Stimulated activated CD8-positive, alpha-beta memory T cell treated with anti-CD3 and anti-CD28 coated beads, Interleukin-4, amount 100 ng/mL, for 4 hours (primary cell): ENCODE data around the gene IL18.
"Not testable (repeated sequence)": the region's sequence is repeated elsewhere in the genome, so short reads cannot be mapped to it uniquely, and the experiment has no call there.

Source experiments
- DNase-seq, 2 donors: peaks; one replicate each; pipeline ENCODE4 v3.0.0-alpha.2; 2020; ENCODE audit warnings: low read depth in 2 of 2, low spot score in 1 of 2

Gene IL18

DNA sequence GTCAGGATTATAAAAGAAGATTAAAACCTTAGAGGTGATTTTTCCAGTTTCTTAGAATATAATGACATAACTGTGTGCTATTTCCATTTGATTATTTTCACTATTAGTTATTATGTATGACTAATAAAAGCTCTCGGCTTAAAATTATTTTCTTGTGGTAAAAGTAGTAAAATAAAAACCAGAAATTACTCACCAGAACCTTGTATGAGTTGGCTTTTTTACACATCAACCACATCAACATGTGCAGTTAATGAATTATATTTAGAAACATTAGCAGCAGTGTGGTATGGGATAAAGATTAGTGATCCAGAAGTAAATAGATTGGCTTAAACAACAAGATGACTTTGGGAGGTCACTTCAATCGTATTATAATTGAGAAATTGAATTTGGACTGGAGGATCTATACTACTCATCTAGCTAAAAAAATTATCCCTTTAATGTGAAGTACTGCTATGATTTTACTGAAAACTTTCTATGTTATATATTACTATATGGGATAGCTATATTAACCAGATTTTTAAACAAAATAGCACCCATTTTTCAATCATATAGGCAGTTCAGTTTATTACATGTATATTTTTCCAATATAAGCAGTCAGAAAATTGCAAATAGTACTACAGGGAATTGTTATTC, 8.6 kb upstream of the IL18 start:
- DNase-seq: no peak

DNA sequence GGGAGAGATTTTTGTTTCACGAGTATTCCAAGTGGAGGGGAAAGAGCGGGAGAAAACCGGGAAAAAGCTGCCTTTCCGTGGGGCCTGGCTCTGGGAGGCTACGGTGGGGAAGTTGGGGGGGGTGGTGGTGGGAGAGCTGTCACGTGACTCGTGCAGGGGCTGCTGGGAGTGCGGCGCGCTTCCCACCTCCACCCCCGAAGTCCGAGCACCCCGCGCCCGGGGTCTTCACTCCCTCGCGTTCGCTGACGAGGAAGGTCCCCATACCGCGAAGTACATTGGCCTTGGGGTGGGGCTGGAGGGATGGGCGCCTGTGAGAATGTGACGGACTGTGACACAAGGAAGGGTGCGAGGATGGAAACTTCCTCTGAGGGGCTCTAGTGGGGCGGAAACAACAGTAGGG, 3.3 kb upstream of the IL18 start, which contains the start of gene TEX12:
TEX12 (plus strand) TSS at position 228 of the 400 bp plus-strand sequence. CDS start 1,897 bp downstream, outside the sequence.
- DNase-seq: no peak

DNA sequence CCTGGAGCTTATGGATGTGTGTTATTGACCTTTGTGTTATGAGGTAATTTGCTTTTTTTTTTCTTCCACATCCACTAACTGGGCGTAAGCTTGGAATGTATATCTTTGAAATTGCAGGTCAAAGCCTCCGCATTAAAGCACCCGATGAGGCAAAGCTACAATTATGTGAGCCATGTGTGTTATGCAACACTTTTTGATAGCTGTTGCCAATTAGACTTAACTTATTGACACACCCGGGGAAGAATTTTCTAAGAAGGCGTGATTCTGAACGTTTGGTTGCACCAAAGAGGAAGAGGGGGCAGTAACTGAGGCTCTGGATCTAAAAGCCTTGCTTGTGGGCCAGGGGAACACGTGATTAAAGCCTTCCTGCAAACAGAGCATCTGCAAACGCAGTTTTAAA, 2.7 kb upstream of the IL18 start:
- DNase-seq: no peak

DNA sequence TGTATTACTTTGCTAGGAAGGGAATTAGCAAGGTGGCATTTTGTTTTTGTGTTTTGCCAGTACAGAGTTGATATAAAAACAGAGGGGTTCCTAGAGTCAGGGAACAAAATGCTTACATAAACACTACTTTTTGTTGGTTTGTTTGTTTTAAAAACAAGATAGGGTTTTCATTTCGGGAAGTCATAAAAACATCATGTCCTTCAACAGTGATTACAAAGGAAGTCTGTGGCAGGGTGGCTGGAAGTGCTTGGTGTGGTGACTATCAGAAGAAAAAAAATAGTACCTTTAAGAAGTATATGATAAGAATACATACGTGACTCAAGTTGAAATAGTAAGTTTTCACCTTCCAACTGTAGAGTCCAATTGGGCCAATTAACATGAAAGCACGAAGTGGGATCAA, 1.2 kb upstream of the IL18 start:
- DNase-seq: no peak

- DNase-seq: no peak
Measured at GRCh38 chr11:112162761-112163546, 940 bp downstream of the IL18 start.

DNA sequence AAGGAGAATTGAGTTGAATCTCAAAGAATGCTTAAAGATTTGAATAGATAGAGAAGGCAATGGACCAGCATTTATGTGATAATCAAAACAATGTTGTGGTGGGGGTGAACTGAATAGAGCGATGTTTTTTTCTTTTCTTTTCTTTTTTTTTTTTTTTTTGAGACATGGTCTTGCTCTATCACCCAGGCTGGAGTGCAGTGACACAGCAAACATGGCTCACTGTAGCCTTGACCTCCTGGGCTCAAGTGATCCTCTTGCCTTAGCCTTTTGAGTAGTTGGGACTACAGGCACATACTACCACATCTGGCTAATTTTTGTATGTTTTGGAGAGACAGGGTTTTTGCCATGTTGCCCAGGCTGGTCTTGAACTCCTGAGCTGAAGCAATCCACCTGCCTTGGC, 1.7 kb downstream of the IL18 start:
- DNase-seq: not testable (repeated sequence)

GRCh38 chr11:112161012-112161411, 2.9 kb downstream of the IL18 start:
- no peak for DNase-seq

DNA sequence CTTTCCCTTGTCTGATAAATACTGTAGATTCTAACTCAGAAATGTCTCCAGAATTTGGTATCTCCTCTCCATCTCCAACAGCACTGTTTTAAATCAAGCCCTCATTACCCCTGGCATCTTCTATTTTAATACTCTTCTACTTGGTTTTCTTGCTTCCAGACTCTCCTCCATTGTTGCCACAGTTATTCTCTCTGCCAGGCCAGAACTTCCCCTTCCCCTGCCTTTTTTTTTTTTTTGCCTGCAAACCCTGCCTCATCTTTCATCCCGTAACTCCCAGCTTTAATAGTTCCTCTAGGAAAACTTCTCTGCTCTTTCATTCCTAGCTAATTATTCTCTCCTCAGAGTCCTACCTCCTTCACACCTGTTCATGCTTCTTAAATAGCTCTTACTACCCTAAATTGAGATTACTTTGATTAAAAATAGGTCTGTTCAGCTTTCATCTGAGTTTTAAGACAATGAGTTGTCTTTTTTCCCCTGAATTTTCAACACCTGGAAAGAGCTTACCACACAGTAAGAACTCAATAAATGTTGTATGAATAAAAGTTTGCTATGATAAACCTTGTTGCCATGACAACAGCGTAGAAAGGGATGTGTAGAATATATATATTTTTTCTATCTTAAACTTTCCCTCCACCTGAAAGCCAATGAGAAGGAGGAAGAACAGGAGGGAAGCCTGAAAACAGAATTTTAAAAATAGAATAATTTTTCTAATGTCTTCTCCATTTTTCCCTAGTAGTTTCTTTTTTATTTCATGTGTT, 3.6 kb downstream of the IL18 start:
- DNase-seq: no peak

GRCh38 chr11:112159098-112160065, 4.5 kb downstream of the IL18 start:
- DNase-seq: no peak

DNA sequence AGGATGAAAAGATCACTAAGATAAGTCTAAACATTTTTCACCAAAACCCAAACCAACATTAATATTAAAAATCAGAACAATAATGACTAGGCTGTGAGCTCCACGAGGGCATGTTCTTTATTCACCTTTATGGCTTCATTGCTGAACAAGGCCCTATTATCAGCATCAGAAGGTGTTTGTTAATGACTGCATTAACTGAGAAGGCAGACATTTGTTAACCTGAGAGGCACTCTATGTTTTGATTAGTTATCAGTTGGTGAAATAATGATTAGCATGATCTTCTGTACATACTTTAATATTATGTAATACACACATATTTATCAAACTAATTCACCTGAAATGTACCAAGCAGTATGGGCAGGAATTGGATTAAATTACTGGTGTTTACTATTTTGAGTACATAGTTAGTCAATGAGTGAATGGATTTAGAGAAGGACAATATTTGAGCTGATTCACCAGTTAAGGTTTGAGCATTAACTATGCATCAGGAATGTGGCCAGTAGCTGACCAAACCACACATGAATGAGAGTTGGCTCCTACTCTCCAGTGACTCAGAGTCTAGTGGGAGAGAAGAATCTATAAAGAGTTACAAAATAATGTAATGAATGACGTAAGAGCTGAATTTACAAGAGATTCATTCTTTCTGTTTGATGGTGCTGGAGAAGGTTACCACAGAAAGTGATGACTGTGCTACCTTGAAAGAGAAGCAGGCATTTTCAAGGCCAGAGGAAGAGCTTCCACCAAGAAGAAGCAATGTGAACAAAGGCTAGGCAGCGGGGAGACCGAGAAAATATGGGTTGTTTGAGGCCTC, 6.7 kb downstream of the IL18 start:
- no peak for DNase-seq

DNA sequence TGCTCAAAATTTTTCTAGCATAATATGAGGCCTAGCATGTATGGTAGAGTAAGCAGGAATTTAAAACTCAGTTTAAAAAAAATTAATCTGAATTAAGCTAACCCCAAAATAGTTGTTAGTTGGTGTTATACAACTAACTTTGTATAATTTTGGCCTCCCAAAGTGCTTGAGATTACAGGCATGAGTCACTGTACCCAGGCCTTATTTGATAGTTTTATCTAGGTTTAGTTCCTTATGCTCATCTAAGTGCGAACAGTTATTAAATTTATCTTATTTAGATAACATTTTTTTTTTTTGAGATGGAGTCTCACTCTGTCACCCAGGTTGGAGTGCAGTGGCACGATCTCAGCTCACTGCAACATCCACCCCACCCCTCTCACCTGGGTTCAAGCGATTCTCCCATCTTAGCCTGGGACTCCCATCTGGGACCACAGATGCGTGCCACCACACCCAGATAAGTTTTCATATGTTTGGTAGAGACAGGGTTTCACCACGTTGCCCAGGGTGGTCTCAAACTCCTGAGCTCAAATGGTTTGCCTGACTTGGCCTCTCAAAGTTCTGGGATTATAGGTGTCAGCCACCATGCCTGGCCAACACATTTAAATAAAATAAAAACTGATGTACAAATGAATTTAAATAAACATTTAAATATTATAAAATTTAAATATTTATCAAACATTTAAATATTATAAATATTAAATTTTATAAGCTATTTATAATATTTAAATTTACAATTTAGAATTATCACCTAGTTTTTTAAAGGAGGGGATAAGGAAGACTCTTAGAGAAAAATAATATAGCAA, 7.5 kb downstream of the IL18 start:
- DNase-seq: no peak

- no peak for DNase-seq
Measured at GRCh38 chr11:112150517-112150916, 13.4 kb downstream of the IL18 start.

DNA sequence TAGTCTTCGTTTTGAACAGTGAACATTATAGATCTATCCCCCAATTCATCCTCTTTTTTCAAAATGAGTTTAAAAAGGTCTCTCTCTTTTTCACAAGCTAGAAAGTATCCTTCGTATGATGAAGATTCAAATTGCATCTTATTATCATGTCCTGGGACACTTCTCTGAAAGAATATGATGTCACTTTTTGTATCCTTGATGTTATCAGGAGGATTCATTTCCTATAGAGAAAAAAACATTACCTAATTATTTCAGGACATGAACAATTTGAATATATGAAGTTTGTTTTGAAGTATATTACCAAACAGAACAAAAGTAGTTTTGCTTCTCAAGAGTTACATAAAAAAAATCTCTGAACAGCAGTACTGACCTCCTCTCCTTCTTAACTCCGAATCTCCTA, 20.3 kb downstream of the IL18 start:
- DNase-seq: no peak

GRCh38 chr11:112134473-112134872, 29.4 kb downstream of the IL18 start:
- no peak for DNase-seq

- no peak for DNase-seq
Measured at GRCh38 chr11:112132737-112133136, 31.2 kb downstream of the IL18 start.

DNA sequence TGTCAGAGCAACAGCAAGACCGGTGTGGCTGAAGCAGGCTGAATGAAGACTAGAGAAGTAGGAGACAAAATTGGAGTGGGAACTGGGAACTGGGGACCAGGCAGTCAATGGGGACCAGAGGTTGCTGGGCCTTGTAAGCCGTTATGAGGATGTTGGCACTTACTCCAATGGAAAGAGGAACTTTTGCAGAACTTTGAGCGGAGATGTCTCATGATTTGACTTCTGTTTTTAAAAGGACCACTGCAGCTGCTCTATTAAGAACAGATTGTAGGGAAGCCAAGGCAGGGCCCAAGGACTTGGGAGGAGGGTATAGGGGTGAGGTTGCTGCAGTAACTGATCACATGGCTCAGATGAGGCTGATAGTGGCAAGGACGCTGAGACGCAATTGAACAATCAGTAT, 34.2 kb downstream of the IL18 start:
- DNase-seq: no peak

GRCh38 chr11:112128483-112129121, 35.3 kb downstream of the IL18 start:
- DNase-seq: no peak

GRCh38 chr11:112127056-112127455, 36.8 kb downstream of the IL18 start:
- DNase-seq: no peak

DNA sequence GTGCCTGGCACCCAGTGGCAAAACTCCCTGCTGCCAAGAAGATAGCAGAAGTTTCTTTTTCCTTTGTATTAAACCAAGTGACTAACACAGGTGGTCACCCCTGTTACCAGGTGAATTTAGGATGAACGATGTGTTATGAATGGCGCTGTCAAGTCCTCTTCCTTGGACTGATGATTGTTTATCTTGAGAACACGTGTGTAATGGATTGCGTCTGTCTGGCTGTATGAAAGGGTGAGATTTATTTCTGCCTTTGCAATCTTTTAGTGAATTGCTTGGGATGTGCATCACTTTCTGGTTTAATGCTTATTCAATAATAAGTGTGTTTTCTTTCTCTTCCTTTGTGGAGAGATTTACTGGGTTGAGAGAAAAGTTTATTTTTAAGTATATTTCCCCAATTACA, 40.8 kb downstream of the IL18 start:
- DNase-seq: no peak
